ENCODE results near the gene EEIG2. TPM values are rescaled to one million over a fixed set of nuclear protein-coding genes. Genes with fewer than 3 reads are reported as not detected.

The EEIG2 gene
- total RNA-seq, 1 donor, result 23.7 TPM

GRCh38 chr1:108583757-108584427 lies 24.0 kb downstream of the EEIG2 start:
- peak; percentile 28 for DNase-seq (ENCODE audit: low read depth)
- no peak for TF ChIP-seq CTCF (IDR thresholded peaks at IDR 0.05; ENCODE audit: insufficient read depth, low read depth, low read length)
- no peak overlapping the region for H3K4me3 ChIP-seq (ENCODE audit: low read depth, low read length)

- no peak for TF ChIP-seq CTCF (IDR thresholded peaks at IDR 0.05; ENCODE audit: insufficient read depth, low read depth, low read length)
- no peak for DNase-seq (ENCODE audit: low read depth)
- H3K4me3 ChIP-seq (ENCODE audit: low read depth, low read length), result no peak overlapping the region
Measured at GRCh38 chr1:108584428-108584856, 24.5 kb downstream of the EEIG2 start.

GRCh38 chr1:108585313-108585712 lies 25.4 kb downstream of the EEIG2 start:
- no peak overlapping the region for H3K4me3 ChIP-seq (ENCODE audit: low read depth, low read length)
- DNase-seq (ENCODE audit: low read depth), result no peak
- no peak for TF ChIP-seq CTCF (IDR thresholded peaks at IDR 0.05; ENCODE audit: insufficient read depth, low read depth, low read length)

GRCh38 chr1:108590441-108590840 lies 30.5 kb downstream of the EEIG2 start:
- DNase-seq (ENCODE audit: low read depth), result peak; percentile 20
- no peak overlapping the region for H3K4me3 ChIP-seq (ENCODE audit: low read depth, low read length)
- no peak for TF ChIP-seq CTCF (IDR thresholded peaks at IDR 0.05; ENCODE audit: insufficient read depth, low read depth, low read length)

GRCh38 chr1:108590957-108591356 lies 31.1 kb downstream of the EEIG2 start:
- no peak overlapping the region for H3K4me3 ChIP-seq (ENCODE audit: low read depth, low read length)
- TF ChIP-seq CTCF (IDR thresholded peaks at IDR 0.05; ENCODE audit: insufficient read depth, low read depth, low read length), result no peak
- peak; percentile 86 for DNase-seq (ENCODE audit: low read depth)

GRCh38 chr1:108591466-108591865 lies 31.6 kb downstream of the EEIG2 start:
- H3K4me3 ChIP-seq (ENCODE audit: low read depth, low read length), result no peak overlapping the region
- no peak for TF ChIP-seq CTCF (IDR thresholded peaks at IDR 0.05; ENCODE audit: insufficient read depth, low read depth, low read length)
- DNase-seq (ENCODE audit: low read depth), result no peak

Measured in fibroblast of villous mesenchyme (primary cell).